HEK293T (cell line): ENCODE results near the gene IFIT3.

Source experiments
- CTCF ChIA-PET: fragments of 350-600 bp; formaldehyde crosslinking; extraction: SDS; loops from one replicate; lab custom pipeline; 2021; ENCODE audit warnings: antibody characterized with exemption, inconsistent platforms; lab: Yijun Ruan, JAX
- POLR2A ChIA-PET: fragments of 350-600 bp; formaldehyde crosslinking; extraction: SDS; loops from one replicate; lab custom pipeline; 2020; ENCODE audit warnings: antibody characterized with exemption, inconsistent platforms; lab: Yijun Ruan, JAX
- DNase-seq: peaks from one replicate; pipeline ENCODE4 v3.0.0; 2012; ENCODE audit warnings: mixed read lengths; ENCODE audit errors: extremely low spot score
- ARNT ChIP-seq: fragments of 450-650 bp; IDR thresholded peaks from 2 replicates; pipeline ENCODE4 v1.6.1; 2017; ENCODE audit warnings: mild to moderate bottlenecking
- BHLHE40 ChIP-seq: fragments of 450-650 bp; IDR thresholded peaks from 2 replicates; pipeline ENCODE4 v1.6.1; 2016; ENCODE audit warnings: mild to moderate bottlenecking, moderate library complexity, borderline replicate concordance
- CTBP1 ChIP-seq: fragments of 450-650 bp; IDR thresholded peaks from 2 replicates; pipeline ENCODE4 v1.6.1; 2016; ENCODE audit warnings: borderline replicate concordance
- ELF4 ChIP-seq: fragments of 450-650 bp; IDR thresholded peaks from 2 replicates; pipeline ENCODE4 v1.6.1; 2017; ENCODE audit warnings: antibody characterized with exemption
- FOXA1 ChIP-seq: fragments of 450-650 bp; IDR thresholded peaks from 2 replicates; pipeline ENCODE4 v1.6.1; 2016; ENCODE audit warnings: mild to moderate bottlenecking
- FOXK2 ChIP-seq: fragments of 450-650 bp; IDR thresholded peaks from 2 replicates; pipeline ENCODE4 v1.6.1; 2016; ENCODE audit warnings: mild to moderate bottlenecking
- FOXM1 ChIP-seq: fragments of 450-650 bp; IDR thresholded peaks from 2 replicates; pipeline ENCODE4 v1.6.1; 2017; ENCODE audit warnings: mild to moderate bottlenecking, borderline replicate concordance
- HDGF ChIP-seq: fragments of 450-650 bp; IDR thresholded peaks from 2 replicates; pipeline ENCODE4 v1.6.1; 2017; ENCODE audit warnings: antibody characterized with exemption, borderline replicate concordance
- L3MBTL2 ChIP-seq: fragments of 450-650 bp; conservative IDR thresholded peaks from 2 replicates; pipeline ENCODE4 v1.6.1; 2016; ENCODE audit warnings: mild to moderate bottlenecking
- LEF1 ChIP-seq: fragments of 450-650 bp; IDR thresholded peaks from 2 replicates; pipeline ENCODE4 v1.6.1; 2017; ENCODE audit warnings: mild to moderate bottlenecking, borderline replicate concordance
- NFRKB ChIP-seq: fragments of 450-650 bp; IDR thresholded peaks from 2 replicates; pipeline ENCODE4 v1.6.1; 2016; ENCODE audit warnings: mild to moderate bottlenecking, moderate library complexity
- SP1 ChIP-seq: fragments of 450-650 bp; IDR thresholded peaks from 2 replicates; pipeline ENCODE4 v1.6.1; 2017
- SUZ12 ChIP-seq: fragments of 450-650 bp; IDR thresholded peaks from 2 replicates; pipeline ENCODE4 v1.6.1; 2016; ENCODE audit warnings: mild to moderate bottlenecking
- TARDBP ChIP-seq: fragments of 450-650 bp; IDR thresholded peaks from 2 replicates; pipeline ENCODE4 v1.6.1; 2016
- ZNF384 ChIP-seq: fragments of 450-650 bp; IDR thresholded peaks from 2 replicates; pipeline ENCODE4 v1.6.1; 2016
- TF ChIP-seq, protein P1 (sequence below): fragments of 450-650 bp; IDR thresholded peaks from 2 replicates; pipeline ENCODE4 v1.6.1; 2016

IFIT3 gene

DNA sequence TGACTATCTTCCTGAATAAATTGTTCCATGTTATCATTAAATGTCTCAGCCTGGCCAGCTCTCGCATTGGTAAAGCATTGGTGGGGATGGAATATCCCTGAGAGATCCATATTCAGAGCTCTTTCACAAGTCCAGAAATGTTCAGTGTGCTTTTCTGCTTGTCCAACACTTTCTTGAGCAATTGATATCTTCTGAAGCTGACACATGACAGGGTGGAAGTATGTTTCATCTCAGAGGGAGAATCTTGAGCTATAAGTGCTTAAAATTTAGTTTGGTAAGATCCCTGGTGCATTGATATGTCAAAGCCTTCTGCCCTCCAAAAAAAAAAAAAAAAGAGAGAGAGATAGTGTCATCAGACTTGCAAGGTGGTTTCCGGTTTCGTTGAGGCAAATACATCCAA lies 7.4 kb downstream of the IFIT3 start:
- ChIA-PET POLR2A (no interaction called here), CTCF (no interaction called here)
- no peak for TF ChIP-seq ELF4
- TF ChIP-seq FOXA1 = no peak
- no peak for TF ChIP-seq LEF1
- TF ChIP-seq ARNT = no peak
- TF ChIP-seq, protein P1, sequence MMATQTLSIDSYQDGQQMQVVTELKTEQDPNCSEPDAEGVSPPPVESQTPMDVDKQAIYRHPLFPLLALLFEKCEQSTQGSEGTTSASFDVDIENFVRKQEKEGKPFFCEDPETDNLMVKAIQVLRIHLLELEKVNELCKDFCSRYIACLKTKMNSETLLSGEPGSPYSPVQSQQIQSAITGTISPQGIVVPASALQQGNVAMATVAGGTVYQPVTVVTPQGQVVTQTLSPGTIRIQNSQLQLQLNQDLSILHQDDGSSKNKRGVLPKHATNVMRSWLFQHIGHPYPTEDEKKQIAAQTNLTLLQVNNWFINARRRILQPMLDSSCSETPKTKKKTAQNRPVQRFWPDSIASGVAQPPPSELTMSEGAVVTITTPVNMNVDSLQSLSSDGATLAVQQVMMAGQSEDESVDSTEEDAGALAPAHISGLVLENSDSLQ = no peak
- TF ChIP-seq BHLHE40 = no peak
- no peak for TF ChIP-seq TARDBP
- TF ChIP-seq FOXM1 = no peak
- TF ChIP-seq NFRKB = no peak
- TF ChIP-seq L3MBTL2 = no peak
- no peak for TF ChIP-seq ZNF384
- no peak for TF ChIP-seq FOXK2
- no peak for TF ChIP-seq SP1
- TF ChIP-seq CTBP1 = no peak
- DNase-seq = no peak

GRCh38 chr10:89336241-89336640 lies 8.4 kb downstream of the IFIT3 start:
- POLR2A ChIA-PET = no interaction called here
- TF ChIP-seq FOXA1 (no peak), LEF1 (no peak), SUZ12 (no peak), L3MBTL2 (no peak), FOXM1 (no peak), CTBP1 (no peak), BHLHE40 (no peak), HDGF (no peak), TARDBP (no peak), FOXK2 (no peak), ARNT (no peak), SP1 (no peak), NFRKB (no peak)
- no peak for DNase-seq
- CTCF ChIA-PET = no interaction called here

- ChIA-PET POLR2A (no interaction called here), CTCF (no interaction called here)
- no peak for DNase-seq
- no peak for TF ChIP-seq NFRKB
- TF ChIP-seq FOXM1 = no peak
- no peak for TF ChIP-seq ZNF384
- no peak for TF ChIP-seq SUZ12
- TF ChIP-seq ARNT = no peak
- no peak for TF ChIP-seq FOXK2
- no peak for TF ChIP-seq TARDBP
- TF ChIP-seq LEF1 = no peak
- TF ChIP-seq ELF4 = no peak
- TF ChIP-seq BHLHE40 = no peak
- no peak for TF ChIP-seq L3MBTL2
- TF ChIP-seq CTBP1 = no peak
- TF ChIP-seq SP1 = no peak
- TF ChIP-seq, protein P1 = no peak
- no peak for TF ChIP-seq FOXA1
- no peak for TF ChIP-seq HDGF
Measured at GRCh38 chr10:89337484-89337883, 9.7 kb downstream of the IFIT3 start.

GRCh38 chr10:89338713-89339112 lies 10.9 kb downstream of the IFIT3 start:
- ChIA-PET POLR2A (no interaction called here), CTCF (no interaction called here)
- DNase-seq = no peak
- TF ChIP-seq BHLHE40 (no peak), ARNT (no peak), ZNF384 (no peak), NFRKB (no peak), CTBP1 (no peak), TARDBP (no peak), L3MBTL2 (no peak), SP1 (no peak), FOXK2 (no peak), SUZ12 (no peak), FOXM1 (no peak), ELF4 (no peak)
- TF ChIP-seq, protein P1 = no peak

- ChIA-PET POLR2A (no interaction called here), CTCF (no interaction called here)
- TF ChIP-seq ELF4 = no peak
- DNase-seq = no peak
Measured at GRCh38 chr10:89339875-89340274, 12.1 kb downstream of the IFIT3 start.

GRCh38 chr10:89341649-89342048 lies 13.9 kb downstream of the IFIT3 start:
- ChIA-PET POLR2A (no interaction called here), CTCF (interaction anchor here (0.6 kb wide), 1 partner anchor 63 kb away, joined by 5 read pairs; no protein-coding TSS in a partner anchor)
- TF ChIP-seq FOXM1 (no peak), LEF1 (no peak), FOXA1 (no peak), NFRKB (no peak), SP1 (no peak), ZNF384 (no peak)
- no peak for DNase-seq
